ENCODE measurements around the gene KRTCAP2. TPM values are rescaled to one million over a fixed set of nuclear protein-coding genes. Genes with fewer than 3 reads are reported as not detected.

The KRTCAP2 gene
- total RNA-seq, 1 donor from 2014 or later: 201 TPM

- no peak for TF ChIP-seq CTCF (IDR thresholded peaks at IDR 0.05)
- H3K27me3 Mint-ChIP-seq (ENCODE audit: unreplicated experiment): no peaks in the 10 kb centered on the region
These were observed 42.7 kb downstream of the KRTCAP2 start for GRCh38 chr1:155130272-155131006.

GRCh38 chr1:155128755-155129473, 44.2 kb downstream of the KRTCAP2 start:
- Mint-ChIP-seq H3K27ac (ENCODE audit: unreplicated experiment) (peak overlapping the region; percentile 85), H3K9me3 (ENCODE audit: unreplicated experiment) (no peaks in the 10 kb centered on the region), H3K4me3 (ENCODE audit: unreplicated experiment) (peak overlapping the region; percentile 85), H3K36me3 (ENCODE audit: unreplicated experiment) (peaks cover 9% of the 10 kb centered on the region), H3K27me3 (ENCODE audit: unreplicated experiment) (no peaks in the 10 kb centered on the region), H3K4me1 (ENCODE audit: unreplicated experiment) (peaks cover 66% of the 10 kb centered on the region)
- TF ChIP-seq CTCF (IDR thresholded peaks at IDR 0.05): no peak
- no peak for DNase-seq (ENCODE audit: extremely low spot score, unreplicated experiment)

More at GRCh38 chr1:155130272-155131006, 42.7 kb downstream of the KRTCAP2 start:
- peak overlapping the region; percentile 85 for H3K4me3 Mint-ChIP-seq (ENCODE audit: unreplicated experiment)
- H3K9me3 Mint-ChIP-seq (ENCODE audit: unreplicated experiment): no peaks in the 10 kb centered on the region
- DNase-seq (ENCODE audit: extremely low spot score, unreplicated experiment): no peak
- peaks cover 13% of the 10 kb centered on the region for H3K36me3 Mint-ChIP-seq (ENCODE audit: unreplicated experiment)
- peak overlapping the region; percentile 85 for H3K27ac Mint-ChIP-seq (ENCODE audit: unreplicated experiment)
- peaks cover 62% of the 10 kb centered on the region for H3K4me1 Mint-ChIP-seq (ENCODE audit: unreplicated experiment)

- no peak for TF ChIP-seq CTCF (IDR thresholded peaks at IDR 0.05)
- Mint-ChIP-seq H3K9me3 (ENCODE audit: unreplicated experiment) (no peaks in the 10 kb centered on the region), H3K4me3 (ENCODE audit: unreplicated experiment) (peak overlapping the region; percentile 85), H3K27ac (ENCODE audit: unreplicated experiment) (peak overlapping the region; percentile 85), H3K27me3 (ENCODE audit: unreplicated experiment) (no peaks in the 10 kb centered on the region), H3K4me1 (ENCODE audit: unreplicated experiment) (peaks cover 68% of the 10 kb centered on the region), H3K36me3 (ENCODE audit: unreplicated experiment) (peaks cover 6% of the 10 kb centered on the region)
- DNase-seq (ENCODE audit: extremely low spot score, unreplicated experiment): no peak
These were observed 44.9 kb downstream of the KRTCAP2 start for GRCh38 chr1:155127967-155128754.

GRCh38 chr1:155127105-155127966, 45.8 kb downstream of the KRTCAP2 start, which contains the start of gene EFNA1:
TSS of gene EFNA1 (plus strand) at chr1:155127876. CDS start at chr1:155127978, 102 bp downstream.
- TF ChIP-seq CTCF (IDR thresholded peaks at IDR 0.05): no peak
- Mint-ChIP-seq H3K27me3 (ENCODE audit: unreplicated experiment) (no peaks in the 10 kb centered on the region), H3K36me3 (ENCODE audit: unreplicated experiment) (peaks cover 5% of the 10 kb centered on the region), H3K9me3 (ENCODE audit: unreplicated experiment) (no peaks in the 10 kb centered on the region), H3K27ac (ENCODE audit: unreplicated experiment) (peak within 1 kb of the TSS; percentile 92), H3K4me1 (ENCODE audit: unreplicated experiment) (peaks cover 70% of the 10 kb centered on the region), H3K4me3 (ENCODE audit: unreplicated experiment) (peak within 1 kb of the TSS; percentile 85)
- no peak for DNase-seq (ENCODE audit: extremely low spot score, unreplicated experiment)

All from osteocyte (in vitro differentiated cells).